GM12892 (cell line): ENCODE results near the gene ERO1B.

ENCODE experiments used
- POLR2A ChIP-seq: IDR thresholded peaks from 2 replicates; pipeline ENCODE4 v1.6.1; 2011; ENCODE audit warnings: low read depth, low read length, control low read depth
- TAF1 ChIP-seq: IDR thresholded peaks from 2 replicates; pipeline ENCODE4 v1.6.1; 2011; ENCODE audit warnings: low read depth, mild to moderate bottlenecking, control low read depth, low read length, borderline replicate concordance

DNA sequence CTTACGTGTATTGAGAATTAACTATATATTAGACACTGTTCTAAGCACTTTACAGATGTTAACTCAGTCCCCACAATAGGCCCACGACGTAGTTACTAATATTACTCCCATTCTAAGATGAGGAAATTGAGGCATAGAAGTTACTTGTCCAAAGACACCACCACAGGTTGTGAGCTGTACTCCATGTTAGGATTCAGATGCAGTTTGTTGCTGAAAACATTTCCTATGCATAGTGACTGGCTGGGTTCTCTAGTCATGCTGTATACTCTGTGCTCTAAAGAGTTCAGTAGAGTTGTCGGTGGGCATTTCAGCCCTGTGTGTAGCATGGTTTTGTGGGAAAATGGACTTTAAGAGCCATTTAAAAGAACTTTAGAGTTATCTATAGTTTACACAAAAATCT, 74.2 kb downstream of the ERO1B start:
- no peak for TF ChIP-seq TAF1
- no peak for TF ChIP-seq POLR2A
